ENCODE data around the gene ALDH7A1. TPM values are rescaled to one million over a fixed set of nuclear protein-coding genes. Genes with fewer than 3 reads are reported as not detected.

Gene ALDH7A1
- total and polyA plus RNA-seq, 2 donors (not counting 1 experiment from before 2014, with no cell fraction given): 0.78 to 3.3 TPM

- H3K9me3 ChIP-seq (ENCODE audit: control extremely low read depth in 1 of 3, control insufficient read depth in 2 of 3, insufficient read depth in 1 of 3, low read length in 2 of 3): no peaks in the 10 kb centered on the region
- no peak overlapping the region for H3K4me3 ChIP-seq (ENCODE audit: control extremely low read depth in 1 of 5, extremely low read depth in 1 of 5, insufficient read depth in 1 of 5, low read depth in 2 of 5, low read length in 4 of 5)
- Mint-ChIP-seq H3K27ac (no peak overlapping the region), H3K27me3 (peaks cover 4% of the 10 kb centered on the region), H3K4me1 (peaks cover 9% of the 10 kb centered on the region), H3K9me3 (ENCODE audit: insufficient read depth) (no peaks in the 10 kb centered on the region), H3K4me3 (no peak overlapping the region)
- H3K36me3 ChIP-seq (replicated peaks in 1 of 2; ENCODE audit: control extremely low read depth in 1 of 2, control insufficient read depth in 1 of 2, extremely low read depth in 1 of 2, insufficient read depth in 2 of 2, low read length in 1 of 2): no peaks in the 10 kb centered on the region
- H2AFZ ChIP-seq (ENCODE audit: insufficient read depth, low read depth, low read length, poor library complexity, severe bottlenecking): no peak overlapping the region
- intact Hi-C loops (cut with micrococcal nuclease): no loop called here
- TF ChIP-seq, protein P1, sequence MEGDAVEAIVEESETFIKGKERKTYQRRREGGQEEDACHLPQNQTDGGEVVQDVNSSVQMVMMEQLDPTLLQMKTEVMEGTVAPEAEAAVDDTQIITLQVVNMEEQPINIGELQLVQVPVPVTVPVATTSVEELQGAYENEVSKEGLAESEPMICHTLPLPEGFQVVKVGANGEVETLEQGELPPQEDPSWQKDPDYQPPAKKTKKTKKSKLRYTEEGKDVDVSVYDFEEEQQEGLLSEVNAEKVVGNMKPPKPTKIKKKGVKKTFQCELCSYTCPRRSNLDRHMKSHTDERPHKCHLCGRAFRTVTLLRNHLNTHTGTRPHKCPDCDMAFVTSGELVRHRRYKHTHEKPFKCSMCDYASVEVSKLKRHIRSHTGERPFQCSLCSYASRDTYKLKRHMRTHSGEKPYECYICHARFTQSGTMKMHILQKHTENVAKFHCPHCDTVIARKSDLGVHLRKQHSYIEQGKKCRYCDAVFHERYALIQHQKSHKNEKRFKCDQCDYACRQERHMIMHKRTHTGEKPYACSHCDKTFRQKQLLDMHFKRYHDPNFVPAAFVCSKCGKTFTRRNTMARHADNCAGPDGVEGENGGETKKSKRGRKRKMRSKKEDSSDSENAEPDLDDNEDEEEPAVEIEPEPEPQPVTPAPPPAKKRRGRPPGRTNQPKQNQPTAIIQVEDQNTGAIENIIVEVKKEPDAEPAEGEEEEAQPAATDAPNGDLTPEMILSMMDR (IDR thresholded peaks at IDR 0.05): no peak
- no peak for TF ChIP-seq EZH2 (IDR thresholded peaks at IDR 0.05; ENCODE audit: borderline replicate concordance, insufficient read depth, low read depth, low read length, poor library complexity, severe bottlenecking)
- POLR2A ChIA-PET: no interaction called here
- no peak overlapping the region for H3K27ac ChIP-seq (ENCODE audit: low read length in 2 of 2)
- no peak overlapping the region for H3K9ac ChIP-seq (ENCODE audit: low read length)
- no peaks in the 10 kb centered on the region for H3K4me1 ChIP-seq (ENCODE audit: control insufficient read depth in 2 of 2, insufficient read depth in 2 of 2, low read length in 2 of 2)
- no peaks in the 10 kb centered on the region for H4K20me1 ChIP-seq (ENCODE audit: control insufficient read depth, insufficient read depth, low read length, poor library complexity, severe bottlenecking)
- ATAC-seq (ENCODE audit: low read depth) (no peak), DNase-seq (no peak)
- CTCF ChIA-PET: no interaction called here
- no peaks in the 10 kb centered on the region for H3K27me3 ChIP-seq (replicated peaks in 1 of 4; ENCODE audit: control extremely low read depth in 1 of 4, control insufficient read depth in 3 of 4, insufficient read depth in 4 of 4, low read length in 3 of 4)
- no CpG with 5 or more reads among the region's 1 CpG for WGBS (ENCODE audit: insufficient coverage)
- H3K4me2 ChIP-seq (replicated peaks; ENCODE audit: low read depth, low read length, poor library complexity, severe bottlenecking): no peak overlapping the region
- H3K79me2 ChIP-seq (ENCODE audit: control insufficient read depth, insufficient read depth, low read length): no peaks in the 10 kb centered on the region
These were observed 83.1 kb downstream of the ALDH7A1 start for GRCh38 chr5:126511961-126512360.

DNA sequence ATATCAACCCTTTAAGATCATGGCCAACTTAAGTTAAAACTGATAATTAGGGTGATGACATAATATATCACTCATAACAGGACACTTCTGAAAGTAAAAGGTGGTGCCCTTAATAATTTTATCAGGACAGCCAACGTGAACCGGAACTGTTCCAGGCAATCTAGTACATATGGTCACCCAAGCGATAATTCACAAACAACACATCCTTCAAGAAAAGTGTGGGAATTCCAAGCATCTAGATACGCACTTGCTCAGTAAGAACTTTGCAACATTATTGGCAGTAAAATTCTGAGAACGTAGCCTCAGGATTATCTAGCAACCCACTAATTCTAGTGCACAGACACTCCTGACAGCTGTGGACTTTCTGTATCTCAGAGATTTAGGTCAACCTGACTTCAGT, 85.7 kb downstream of the ALDH7A1 start:
- WGBS (ENCODE audit: insufficient coverage): 96% methylated on average over 5 of the region's 5 CpGs
- Mint-ChIP-seq H3K4me3 (no peak overlapping the region), H3K27me3 (peaks cover 4% of the 10 kb centered on the region), H3K27ac (no peak overlapping the region), H3K4me1 (peaks cover 9% of the 10 kb centered on the region), H3K9me3 (ENCODE audit: insufficient read depth) (no peaks in the 10 kb centered on the region)
- Histone ChIP-seq H3K27me3 (replicated peaks in 1 of 4; ENCODE audit: control extremely low read depth in 1 of 4, control insufficient read depth in 3 of 4, insufficient read depth in 4 of 4, low read length in 3 of 4) (no peaks in the 10 kb centered on the region), H2AFZ (ENCODE audit: insufficient read depth, low read depth, low read length, poor library complexity, severe bottlenecking) (no peak overlapping the region), H3K79me2 (ENCODE audit: control insufficient read depth, insufficient read depth, low read length) (no peaks in the 10 kb centered on the region), H3K4me2 (replicated peaks; ENCODE audit: low read depth, low read length, poor library complexity, severe bottlenecking) (no peak overlapping the region), H3K36me3 (replicated peaks in 1 of 2; ENCODE audit: control extremely low read depth in 1 of 2, control insufficient read depth in 1 of 2, extremely low read depth in 1 of 2, insufficient read depth in 2 of 2, low read length in 1 of 2) (no peaks in the 10 kb centered on the region), H3K9ac (ENCODE audit: low read length) (no peak overlapping the region), H3K9me3 (ENCODE audit: control extremely low read depth in 1 of 3, control insufficient read depth in 2 of 3, insufficient read depth in 1 of 3, low read length in 2 of 3) (no peaks in the 10 kb centered on the region), H3K27ac (ENCODE audit: low read length in 2 of 2) (no peak overlapping the region), H3K4me1 (ENCODE audit: control insufficient read depth in 2 of 2, insufficient read depth in 2 of 2, low read length in 2 of 2) (no peaks in the 10 kb centered on the region), H4K20me1 (ENCODE audit: control insufficient read depth, insufficient read depth, low read length, poor library complexity, severe bottlenecking) (no peaks in the 10 kb centered on the region), H3K4me3 (ENCODE audit: control extremely low read depth in 1 of 5, extremely low read depth in 1 of 5, insufficient read depth in 1 of 5, low read depth in 2 of 5, low read length in 4 of 5) (no peak overlapping the region)
- ATAC-seq (ENCODE audit: low read depth): no peak
- DNase-seq: no peak
- TF ChIP-seq, protein P1 (IDR thresholded peaks at IDR 0.05): no peak
- TF ChIP-seq EZH2 (IDR thresholded peaks at IDR 0.05; ENCODE audit: borderline replicate concordance, insufficient read depth, low read depth, low read length, poor library complexity, severe bottlenecking): no peak
- intact Hi-C loops (cut with micrococcal nuclease): no loop called here
- ChIA-PET CTCF (interaction anchor here (0.5 to 1.0 kb wide), 2 partner anchors 33 to 34 kb away, joined by 4 to 5 read pairs; no protein-coding TSS in a partner anchor), POLR2A (no interaction called here)

All from B cell (primary cell).